GM18519 (cell line): ENCODE measurements around the gene STOX1.
"Not testable (repeated sequence)": the region's sequence is repeated elsewhere in the genome, so short reads cannot be mapped to it uniquely, and the experiment has no call there.

Source experiments
- ATAC-seq: cut with Tn5 transposase; IDR thresholded peaks from one replicate; pipeline ENCODE4 v1.9.1; 2021; ENCODE audit warnings: mild to moderate bottlenecking, moderate library complexity; ENCODE audit not compliant: unreplicated experiment, low FRiP score

Gene STOX1

GRCh38 chr10:68828083-68828601 lies 811 bp downstream of the STOX1 start:
- ATAC-seq = not testable (repeated sequence)

- ATAC-seq = no peak
Measured at GRCh38 chr10:68828833-68829232, 1.5 kb downstream of the STOX1 start.

- ATAC-seq = no peak
Measured at GRCh38 chr10:68829521-68829920, 2.2 kb downstream of the STOX1 start.

GRCh38 chr10:68829952-68830351 lies 2.6 kb downstream of the STOX1 start:
- no peak for ATAC-seq

GRCh38 chr10:68831961-68832455 lies 4.7 kb downstream of the STOX1 start:
- ATAC-seq = no peak

GRCh38 chr10:68832601-68833000 lies 5.3 kb downstream of the STOX1 start:
- ATAC-seq = no peak

- ATAC-seq = no peak
Measured at GRCh38 chr10:68837626-68838322, 10.4 kb downstream of the STOX1 start.

GRCh38 chr10:68840650-68841049 lies 13.3 kb downstream of the STOX1 start:
- not testable (repeated sequence) for ATAC-seq

GRCh38 chr10:68848281-68848680 lies 20.9 kb downstream of the STOX1 start:
- no peak for ATAC-seq

- no peak for ATAC-seq
Measured at GRCh38 chr10:68848806-68849205, 21.5 kb downstream of the STOX1 start.

- ATAC-seq = no peak
Measured at GRCh38 chr10:68856352-68856751, 29.0 kb downstream of the STOX1 start.

- ATAC-seq = no peak
Measured at GRCh38 chr10:68857005-68857404, 29.7 kb downstream of the STOX1 start.

- ATAC-seq = no peak
Measured at GRCh38 chr10:68861253-68861652, 33.9 kb downstream of the STOX1 start.

GRCh38 chr10:68864611-68865010 lies 37.3 kb downstream of the STOX1 start:
- ATAC-seq = no peak

GRCh38 chr10:68868173-68868572 lies 40.8 kb downstream of the STOX1 start:
- ATAC-seq = not testable (repeated sequence)

- no peak for ATAC-seq
Measured at GRCh38 chr10:68869623-68870022, 42.3 kb downstream of the STOX1 start.

- no peak for ATAC-seq
Measured at GRCh38 chr10:68870061-68870460, 42.7 kb downstream of the STOX1 start.

GRCh38 chr10:68870545-68871104 lies 43.3 kb downstream of the STOX1 start:
- ATAC-seq = no peak

GRCh38 chr10:68871105-68871711 lies 43.9 kb downstream of the STOX1 start:
- no peak for ATAC-seq

- no peak for ATAC-seq
Measured at GRCh38 chr10:68871731-68872342, 44.5 kb downstream of the STOX1 start.
